IMR-90 (cell line): Measurements from ENCODE around the gene SLC17A8. TPM values are rescaled to one million over a fixed set of nuclear protein-coding genes. Genes with fewer than 3 reads are reported as not detected.

Experiments
- ATAC-seq: fragments of 200-7000 bp; cut with Tn5 transposase; 2 replicates; pipeline ENCODE4 v1.9.1; 2020; ENCODE audit warnings: low read depth, mild to moderate bottlenecking, moderate library complexity
- BruUV-seq: library from RNA; stranded (reverse); fragments of 400-500 nt; replicated peaks from 2 replicates; lab custom pipeline; 2021; lab: Mats Ljungman, UMichigan
- CTCF ChIA-PET: fragments of 300-600 bp; formaldehyde crosslinking; extraction: SDS; loops from one replicate; lab custom pipeline; 2021; ENCODE audit warnings: antibody characterized with exemption; lab: Yijun Ruan, JAX
- POLR2A ChIA-PET: fragments of 300-600 bp; sonication (Branson Sonifier 250); formaldehyde crosslinking; loops from one replicate; lab custom pipeline; 2022; ENCODE audit warnings: antibody characterized with exemption; ENCODE audit not compliant: unreplicated experiment; lab: Charles Lee
- DNase-seq: peaks from one replicate; pipeline ENCODE4 v3.0.0; 2013
- H2AFZ ChIP-seq: replicated peaks from 2 replicates; pipeline ENCODE3; 2013; ENCODE audit warnings: low read length, mild to moderate bottlenecking; ENCODE audit not compliant: poor library complexity
- H2AK5ac ChIP-seq: 2 replicates; pipeline ENCODE4 v1.6.1; 2013; ENCODE audit warnings: low read depth, low read length, inconsistent platforms
- H2AK9ac ChIP-seq: replicated peaks from 2 replicates; pipeline ENCODE3; 2013; ENCODE audit warnings: mild to moderate bottlenecking, low read depth, low read length, moderate library complexity; ENCODE audit not compliant: poor library complexity
- H2BK120ac ChIP-seq: 2 replicates; pipeline ENCODE4 v1.6.1; 2013; ENCODE audit warnings: low read depth, low read length, inconsistent platforms
- H2BK15ac ChIP-seq: 3 replicates; pipeline ENCODE4 v1.6.1; 2013; ENCODE audit warnings: low read depth, low read length, inconsistent platforms
- H2BK20ac ChIP-seq: 2 replicates; pipeline ENCODE4 v1.6.1; 2013; ENCODE audit warnings: low read depth, mild to moderate bottlenecking, inconsistent platforms, low read length, moderate library complexity
- H2BK5ac ChIP-seq: 2 replicates; pipeline ENCODE4 v1.6.1; 2013; ENCODE audit warnings: mild to moderate bottlenecking, low read depth, low read length, inconsistent platforms; ENCODE audit not compliant: poor library complexity, severe bottlenecking
- H3K14ac ChIP-seq: replicated peaks from 2 replicates; pipeline ENCODE4 v1.6.1; 2013; ENCODE audit warnings: low read depth, low read length, inconsistent platforms
- H3K18ac ChIP-seq: 2 replicates; pipeline ENCODE4 v1.6.1; 2013; ENCODE audit warnings: low read depth, low read length, control low read depth
- H3K23ac ChIP-seq: 2 replicates; pipeline ENCODE4 v1.6.1; 2013; ENCODE audit warnings: low read depth, low read length, inconsistent platforms
- H3K27ac ChIP-seq: 2 replicates; pipeline ENCODE4 v1.5.1; 2013; ENCODE audit warnings: mild to moderate bottlenecking, control low read depth, low read length; ENCODE audit not compliant: insufficient read depth
- H3K27me3 ChIP-seq: 2 replicates; pipeline ENCODE4 v1.6.1; 2013; ENCODE audit warnings: low read length; ENCODE audit not compliant: control insufficient read depth, insufficient read depth
- H3K36me3 ChIP-seq: 2 replicates; pipeline ENCODE4 v1.6.1; 2013; ENCODE audit warnings: low read length, mixed read lengths; ENCODE audit not compliant: control insufficient read depth, insufficient read depth
- H3K4ac ChIP-seq: 2 replicates; pipeline ENCODE4 v1.6.1; 2013; ENCODE audit warnings: low read depth, low read length, inconsistent platforms
- H3K4me1 ChIP-seq: 2 replicates; pipeline ENCODE4 v1.6.1; 2013; ENCODE audit warnings: low read length, mixed read lengths; ENCODE audit not compliant: control insufficient read depth, insufficient read depth
- H3K4me2 ChIP-seq: 2 replicates; pipeline ENCODE4 v1.6.1; 2013; ENCODE audit warnings: low read depth, mild to moderate bottlenecking, control low read depth, low read length, moderate library complexity
- H3K4me3 ChIP-seq: 2 replicates; pipeline ENCODE4 v1.5.1; 2013; ENCODE audit warnings: low read depth, mild to moderate bottlenecking, control low read depth, low read length, moderate library complexity; ENCODE audit not compliant: insufficient read depth
- H3K56ac ChIP-seq: 2 replicates; pipeline ENCODE4 v1.6.1; 2013; ENCODE audit warnings: low read length, inconsistent platforms; ENCODE audit not compliant: insufficient read depth; ENCODE audit errors: extremely low read depth
- H3K79me1 ChIP-seq, 2 experiments: 2 replicates each; pipeline ENCODE4 v1.6.1; 2013; ENCODE audit warnings: low read length in 2 of 2, inconsistent platforms in 1 of 2, low read depth in 1 of 2
- H3K9ac ChIP-seq: 2 replicates; pipeline ENCODE4 v1.6.1; 2013; ENCODE audit warnings: low read depth, low read length, control low read depth
- H3K9me1 ChIP-seq: 2 replicates; pipeline ENCODE4 v1.6.1; 2013; ENCODE audit warnings: low read length, inconsistent platforms; ENCODE audit not compliant: insufficient read depth
- H3K9me3 ChIP-seq: 2 replicates; pipeline ENCODE4 v1.6.1; 2013; ENCODE audit warnings: low read length; ENCODE audit not compliant: control insufficient read depth, insufficient read depth
- H4K20me1 ChIP-seq: 2 replicates; pipeline ENCODE4 v1.6.1; 2013; ENCODE audit warnings: low read length, inconsistent platforms; ENCODE audit not compliant: insufficient read depth
- H4K5ac ChIP-seq: 2 replicates; pipeline ENCODE4 v1.6.1; 2013; ENCODE audit warnings: mild to moderate bottlenecking, low read depth, low read length, control low read depth
- H4K8ac ChIP-seq, 2 experiments: 2 replicates each; pipeline ENCODE4 v1.6.1; 2013; ENCODE audit warnings: low read depth in 2 of 2, low read length in 2 of 2, control low read depth in 1 of 2, inconsistent platforms in 1 of 2
- H4K91ac ChIP-seq: 2 replicates; pipeline ENCODE4 v1.6.1; 2013; ENCODE audit warnings: low read depth, low read length, inconsistent platforms; ENCODE audit not compliant: insufficient read depth
- CEBPB ChIP-seq: IDR thresholded peaks from 2 replicates; pipeline ENCODE4 v1.6.1; 2012; ENCODE audit warnings: low read depth, low read length, improper control_type of control experiment
- RCOR1 ChIP-seq: IDR thresholded peaks from 2 replicates; pipeline ENCODE4 v1.6.1; 2012; ENCODE audit warnings: mild to moderate bottlenecking, low read length, improper control_type of control experiment; ENCODE audit not compliant: insufficient replicate concordance
- WGBS, 2 experiments: methylation state at CpG; one replicate each; pipeline versions ENCODE4 v1.1.5 to v1.1.7; 2013; ENCODE audit warnings: missing lambda C conversion rate in 2 of 2; ENCODE audit not compliant: insufficient read length in 1 of 2; ENCODE audit errors: extremely low coverage in 2 of 2; 5-methylcytosine and 5-hydroxymethylcytosine counted together
- dilution Hi-C: fragments of 300-500 bp; cut with HindIII; formaldehyde crosslinking; loops from one replicate; pipeline ENCODE4 v1.14.3; 2018; ENCODE audit warnings: low sequenced_read_pairs; ENCODE audit not compliant: unreplicated experiment
- in situ Hi-C: fragments of 300-500 bp; cut with MboI; formaldehyde crosslinking; loops from 3 replicates; pipeline ENCODE4 v1.14.3; 2019; ENCODE audit warnings: low sequenced_read_pairs, inconsistent platforms, mixed read lengths
- intact Hi-C: fragments of 100-400 bp; cut with micrococcal nuclease; formaldehyde crosslinking; loops from 2 replicates; pipeline ENCODE4 v1.10.0; 2022
- polyA plus RNA-seq, 3 experiments: library from polyadenylated mRNA; depleted of rRNA; stranded (reverse); fragments of >200 nt; gene quantifications; 2 replicates each; pipeline ENCODE4 v1.2.3, GENCODE V29; 2012; ENCODE audit warnings: low replicate concordance in 1 of 3
- total RNA-seq: library from RNA; depleted of rRNA; stranded (reverse); fragments of >200 nt; gene quantifications from 2 replicates; pipeline ENCODE4 v1.2.3, GENCODE V29; 2012
- TF ChIP-seq, protein P1 (sequence below): fragments of 150-350 bp; IDR thresholded peaks from 2 replicates; pipeline ENCODE4 v1.6.1; 2016; ENCODE audit warnings: low read depth, mild to moderate bottlenecking, low read length, moderate library complexity, borderline replicate concordance

Gene SLC17A8
- total and polyA plus RNA-seq, 2 of the 4 experiments (the other 2 are of a cell fraction): not detected

DNA sequence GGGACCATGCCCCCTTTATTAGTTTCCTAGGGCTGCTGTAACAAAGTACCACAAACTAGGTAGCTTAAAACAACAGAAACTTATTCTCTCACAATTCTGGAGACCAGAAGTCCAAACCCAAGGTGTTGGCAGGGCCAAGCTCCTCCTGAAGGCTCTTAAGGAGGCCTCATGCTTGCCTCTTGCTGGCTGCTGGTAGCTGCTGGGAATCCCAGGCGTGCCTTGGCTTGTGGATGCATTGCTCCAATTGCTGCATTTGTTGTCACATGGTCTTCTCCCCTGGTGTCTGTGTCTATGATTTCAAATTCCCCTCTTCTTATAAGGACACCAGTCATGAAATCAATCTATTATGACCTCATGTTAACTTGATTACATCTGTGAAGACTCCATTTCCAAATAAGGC, 11.2 kb downstream of the SLC17A8 start:
- Histone ChIP-seq H3K9me1 (no peaks in the 10 kb centered on the region), H3K18ac (no peak overlapping the region), H3K4me3 (no peak overlapping the region), H3K4me1 (no peaks in the 10 kb centered on the region), H3K79me1 (no peaks in the 10 kb centered on the region), H2BK20ac (no peak overlapping the region), H3K4ac (no peak overlapping the region), H4K20me1 (no peaks in the 10 kb centered on the region), H4K5ac (no peak overlapping the region), H2AFZ (no peak overlapping the region), H4K91ac (no peak overlapping the region), H3K14ac (no peak overlapping the region), H2AK5ac (no peak overlapping the region), H3K9ac (no peak overlapping the region), H4K8ac (no peak overlapping the region), H3K4me2 (no peak overlapping the region), H2BK120ac (no peak overlapping the region), H2AK9ac (no peak overlapping the region), H3K27me3 (peaks cover 3% of the 10 kb centered on the region; the same call in 1 of the 2 replicates), H3K36me3 (no peaks in the 10 kb centered on the region), H3K27ac (no peak overlapping the region), H2BK15ac (no peak overlapping the region), H2BK5ac (no peak overlapping the region), H3K9me3 (no peaks in the 10 kb centered on the region), H3K23ac (no peak overlapping the region), H3K56ac (no peak overlapping the region)
- intact Hi-C loops (no loop called here), in situ Hi-C loops (loop anchor here (25.0 kb wide), 1 partner anchor 169 kb away; no protein-coding TSS in a partner anchor), dilution Hi-C loops (no loop called here)
- WGBS, 2 experiments: 20% methylated on average over 1 of the region's 1 CpG; no CpG with 5 or more reads in 1 of the 2 experiments
- ChIA-PET CTCF (interaction anchor here (0.5 kb wide), 1 partner anchor 30 kb away, joined by 5 read pairs; no protein-coding TSS in a partner anchor), POLR2A (no interaction called here)
- no TSS peak for BruUV-seq
- ATAC-seq (no peak), DNase-seq (no peak)
- TF ChIP-seq, protein P1, sequence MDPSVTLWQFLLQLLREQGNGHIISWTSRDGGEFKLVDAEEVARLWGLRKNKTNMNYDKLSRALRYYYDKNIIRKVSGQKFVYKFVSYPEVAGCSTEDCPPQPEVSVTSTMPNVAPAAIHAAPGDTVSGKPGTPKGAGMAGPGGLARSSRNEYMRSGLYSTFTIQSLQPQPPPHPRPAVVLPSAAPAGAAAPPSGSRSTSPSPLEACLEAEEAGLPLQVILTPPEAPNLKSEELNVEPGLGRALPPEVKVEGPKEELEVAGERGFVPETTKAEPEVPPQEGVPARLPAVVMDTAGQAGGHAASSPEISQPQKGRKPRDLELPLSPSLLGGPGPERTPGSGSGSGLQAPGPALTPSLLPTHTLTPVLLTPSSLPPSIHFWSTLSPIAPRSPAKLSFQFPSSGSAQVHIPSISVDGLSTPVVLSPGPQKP: no peak
- TF ChIP-seq CEBPB (no peak), RCOR1 (no peak)
